Liver (tissue), 9 donors: Measurements from ENCODE around the gene SYT17. TPM values are rescaled to one million over a fixed set of nuclear protein-coding genes. Genes with fewer than 3 reads are reported as not detected.

Experiments
- DNase-seq: peaks from one replicate; pipeline ENCODE4 v3.0.0-alpha.2; 2017; ENCODE audit warnings: low spot score
- H3K27ac ChIP-seq, 2 donors: one replicate each; pipeline ENCODE4 v1.7.0; 2013; ENCODE audit warnings: inconsistent platforms in 2 of 2, low read length in 2 of 2, control low read depth in 1 of 2, low read depth in 1 of 2, mild to moderate bottlenecking in 1 of 2
- H3K27me3 ChIP-seq, 4 donors: one replicate each; pipeline versions ENCODE4 v1.6.1 to v1.7.0; 2013; ENCODE audit warnings: low read length in 3 of 4, inconsistent platforms in 1 of 4, mild to moderate bottlenecking in 1 of 4, moderate library complexity in 1 of 4; ENCODE audit not compliant: control insufficient read depth in 4 of 4, insufficient read depth in 4 of 4
- H3K36me3 ChIP-seq, 4 donors: one replicate each; pipeline versions ENCODE4 v1.6.1 to v1.7.0; 2013; ENCODE audit warnings: low read length in 3 of 4, mild to moderate bottlenecking in 3 of 4, low read depth in 1 of 4, moderate library complexity in 1 of 4; ENCODE audit not compliant: control insufficient read depth in 4 of 4, insufficient read depth in 3 of 4
- H3K4me1 ChIP-seq, 4 donors: one replicate each; pipeline versions ENCODE4 v1.6.1 to v1.7.0; 2013; ENCODE audit warnings: low read length in 3 of 4, mild to moderate bottlenecking in 3 of 4, moderate library complexity in 1 of 4; ENCODE audit not compliant: control insufficient read depth in 4 of 4, insufficient read depth in 4 of 4
- H3K4me3 ChIP-seq, 3 donors: one replicate each; pipeline versions ENCODE4 v1.6.1 to v1.7.0; 2013; ENCODE audit warnings: low read length in 3 of 3, control low read depth in 1 of 3, low read depth in 1 of 3, mild to moderate bottlenecking in 1 of 3
- H3K9ac ChIP-seq, 2 donors: one replicate each; pipeline ENCODE4 v1.7.0; 2013; ENCODE audit warnings: low read length in 2 of 2, mild to moderate bottlenecking in 2 of 2, moderate library complexity in 2 of 2, control low read depth in 1 of 2, low read depth in 1 of 2
- H3K9me3 ChIP-seq, 4 donors: one replicate each; pipeline versions ENCODE4 v1.6.1 to v1.7.0; 2013; ENCODE audit warnings: low read length in 3 of 4; ENCODE audit not compliant: control insufficient read depth in 4 of 4
- EGR1 ChIP-seq, 2 donors: IDR thresholded peaks; 2 replicates each; pipeline ENCODE4 v1.6.1; 2016 to 2018; ENCODE audit warnings: antibody characterized with exemption in 2 of 2, low read depth in 2 of 2
- FOXA1 ChIP-seq: IDR thresholded peaks from 2 replicates; pipeline ENCODE4 v1.6.1; 2016; ENCODE audit warnings: antibody characterized with exemption
- FOXA2 ChIP-seq: IDR thresholded peaks from 2 replicates; pipeline ENCODE4 v1.6.1; 2016; ENCODE audit warnings: antibody characterized with exemption
- GABPA ChIP-seq, 2 donors: IDR thresholded peaks in 1 of 2; conservative IDR thresholded peaks in 1 of 2; 2 replicates each; pipeline ENCODE4 v1.6.1; 2016; ENCODE audit warnings: antibody characterized with exemption in 2 of 2, mild to moderate bottlenecking in 1 of 2, moderate library complexity in 1 of 2
- HNF4A ChIP-seq, 2 donors: conservative IDR thresholded peaks; 2 replicates each; pipeline ENCODE4 v1.6.1; 2016; ENCODE audit warnings: antibody characterized with exemption in 2 of 2, mild to moderate bottlenecking in 2 of 2
- HNF4G ChIP-seq: IDR thresholded peaks from 2 replicates; pipeline ENCODE4 v1.6.1; 2016; ENCODE audit warnings: antibody characterized with exemption
- JUND ChIP-seq, 2 donors: IDR thresholded peaks; 2 replicates each; pipeline ENCODE4 v1.6.1; 2016; ENCODE audit warnings: antibody characterized with exemption in 2 of 2
- NR2F2 ChIP-seq: IDR thresholded peaks from 2 replicates; pipeline ENCODE4 v1.6.1; 2016; ENCODE audit warnings: antibody characterized with exemption
- RAD21 ChIP-seq, 2 donors: IDR thresholded peaks; 2 replicates each; pipeline ENCODE4 v1.6.1; 2016; ENCODE audit warnings: antibody characterized with exemption in 2 of 2, mild to moderate bottlenecking in 2 of 2
- RXRA ChIP-seq, 2 donors: IDR thresholded peaks; 2 replicates each; pipeline ENCODE4 v1.6.1; 2017 to 2018; ENCODE audit warnings: antibody characterized with exemption in 2 of 2, mild to moderate bottlenecking in 1 of 2
- SP1 ChIP-seq: IDR thresholded peaks from 2 replicates; pipeline ENCODE4 v1.6.1; 2018; ENCODE audit warnings: antibody characterized with exemption, mild to moderate bottlenecking
- TAF1 ChIP-seq: conservative IDR thresholded peaks from 2 replicates; pipeline ENCODE4 v1.6.1; 2016; ENCODE audit warnings: antibody characterized with exemption, mild to moderate bottlenecking
- YY1 ChIP-seq: IDR thresholded peaks from 2 replicates; pipeline ENCODE4 v1.6.1; 2016; ENCODE audit warnings: antibody characterized with exemption, mild to moderate bottlenecking
- WGBS: extraction: QIAGEN DNeasy Blood & Tissue Kit; methylation state at CpG from one replicate; pipeline ENCODE4 v1.1.7; 2013; 5-methylcytosine and 5-hydroxymethylcytosine counted together
- polyA plus RNA-seq, 2 donors: library from polyadenylated mRNA; stranded (reverse) in 1 of 2; unstranded in 1 of 2; fragments of 200-250 nt in 1 of 2; fragments of >200 nt in 1 of 2; fragmentation: Nextera tagmentation in 1 of 2; extraction: Ambion mirVana in 1 of 2; gene quantifications; one replicate each; pipeline versions ENCODE4 v1.2.1 to v1.2.3, GENCODE V29; 2013 to 2015
- total RNA-seq, 2 donors: library from RNA; depleted of rRNA; stranded (reverse); fragments of >200 nt; gene quantifications; one replicate each; pipeline ENCODE4 v1.2.3, GENCODE V29; 2014
- TF ChIP-seq, protein P1 (sequence below): IDR thresholded peaks from 2 replicates; pipeline ENCODE4 v1.6.1; 2016; ENCODE audit warnings: antibody characterized with exemption
- TF ChIP-seq, protein P2 (sequence below): IDR thresholded peaks from 2 replicates; pipeline ENCODE4 v1.6.1; 2016; ENCODE audit warnings: antibody characterized with exemption
- TF ChIP-seq, protein P3 (sequence below): IDR thresholded peaks from 2 replicates; pipeline ENCODE4 v1.6.1; 2016; ENCODE audit warnings: antibody characterized with exemption, mild to moderate bottlenecking
- TF ChIP-seq, protein P4 (sequence below): IDR thresholded peaks from 2 replicates; pipeline ENCODE4 v1.6.1; 2016; ENCODE audit warnings: antibody characterized with exemption
- TF ChIP-seq, protein P5 (sequence below): fragments of 150-350 bp; IDR thresholded peaks from 2 replicates; pipeline ENCODE4 v1.5.1; 2017; ENCODE audit warnings: improper control_type of control experiment, low read depth, low read length; ENCODE audit not compliant: missing input control
- donor health status: healthy.
- donor health status: healthy.
- donor health status: healthy.
- donor health status: healthy.
- donor health status: healthy.

Gene SYT17
- total and polyA plus RNA-seq, 4 donors = 2.5 to 7.7 (median 5.5) TPM

DNA sequence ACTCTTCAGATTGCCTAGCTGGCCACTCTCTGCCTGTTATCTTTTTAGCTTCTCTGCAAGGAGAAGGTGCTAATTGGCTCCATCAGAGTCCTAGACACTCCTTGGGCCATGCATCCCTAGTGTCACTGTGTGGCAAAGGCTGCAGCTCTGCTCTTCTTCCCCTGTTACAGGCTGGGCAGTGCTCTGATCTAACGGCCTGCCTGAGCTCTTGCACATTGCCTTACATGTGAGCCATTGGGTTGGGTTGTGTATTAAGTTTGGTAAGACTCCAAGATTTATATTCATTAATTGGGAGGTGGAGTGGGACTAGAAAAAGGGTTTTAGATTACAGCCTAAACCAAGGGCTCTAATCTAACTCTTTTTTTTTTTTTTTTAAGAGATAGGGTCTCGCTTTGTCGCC, 23.0 kb upstream of the SYT17 start:
- no peak for DNase-seq
- H3K36me3 ChIP-seq = no peaks in the 10 kb centered on the region
- no peak overlapping the region for H3K9ac ChIP-seq
- H3K4me1 ChIP-seq = no peaks in the 10 kb centered on the region
- no peaks in the 10 kb centered on the region for H3K27me3 ChIP-seq
- no peaks in the 10 kb centered on the region for H3K9me3 ChIP-seq
- no peak overlapping the region for H3K27ac ChIP-seq
- TF ChIP-seq YY1 = no peak
- TF ChIP-seq SP1 = no peak
- TF ChIP-seq, protein P1, sequence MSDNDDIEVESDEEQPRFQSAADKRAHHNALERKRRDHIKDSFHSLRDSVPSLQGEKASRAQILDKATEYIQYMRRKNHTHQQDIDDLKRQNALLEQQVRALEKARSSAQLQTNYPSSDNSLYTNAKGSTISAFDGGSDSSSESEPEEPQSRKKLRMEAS = no peak
- no peak overlapping the region for H3K4me3 ChIP-seq
- 80% methylated on average over 3 of the region's 3 CpGs for WGBS

DNA sequence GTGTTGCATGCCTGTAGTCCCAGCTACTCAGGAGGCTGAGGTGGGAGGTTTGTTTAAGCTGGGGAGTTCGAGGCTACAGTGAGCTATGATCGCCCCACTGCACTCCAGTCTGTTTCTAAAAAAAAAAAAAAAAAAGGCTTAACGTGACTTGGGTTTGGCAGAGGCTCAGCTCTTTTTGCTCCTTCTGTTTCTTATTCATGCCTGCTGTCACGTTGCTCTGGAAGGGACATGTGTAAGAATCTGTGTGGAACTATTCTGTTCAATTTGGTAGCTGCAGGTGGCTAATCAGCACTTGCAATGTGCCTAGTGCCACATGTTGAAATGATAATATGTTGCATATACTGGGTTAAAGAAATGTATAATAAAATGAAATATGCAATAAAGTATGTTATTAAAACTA, 20.9 kb upstream of the SYT17 start:
- no peak for DNase-seq
- Histone ChIP-seq H3K4me3 (no peak overlapping the region), H3K9me3 (no peaks in the 10 kb centered on the region), H3K36me3 (no peaks in the 10 kb centered on the region), H3K4me1 (no peaks in the 10 kb centered on the region), H3K27me3 (no peaks in the 10 kb centered on the region), H3K27ac (no peak overlapping the region), H3K9ac (no peak overlapping the region)
- WGBS = 75% methylated on average over 4 of the region's 4 CpGs
- TF ChIP-seq, protein P2, sequence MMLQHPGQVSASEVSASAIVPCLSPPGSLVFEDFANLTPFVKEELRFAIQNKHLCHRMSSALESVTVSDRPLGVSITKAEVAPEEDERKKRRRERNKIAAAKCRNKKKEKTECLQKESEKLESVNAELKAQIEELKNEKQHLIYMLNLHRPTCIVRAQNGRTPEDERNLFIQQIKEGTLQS = no peak
- TF ChIP-seq, protein P3, sequence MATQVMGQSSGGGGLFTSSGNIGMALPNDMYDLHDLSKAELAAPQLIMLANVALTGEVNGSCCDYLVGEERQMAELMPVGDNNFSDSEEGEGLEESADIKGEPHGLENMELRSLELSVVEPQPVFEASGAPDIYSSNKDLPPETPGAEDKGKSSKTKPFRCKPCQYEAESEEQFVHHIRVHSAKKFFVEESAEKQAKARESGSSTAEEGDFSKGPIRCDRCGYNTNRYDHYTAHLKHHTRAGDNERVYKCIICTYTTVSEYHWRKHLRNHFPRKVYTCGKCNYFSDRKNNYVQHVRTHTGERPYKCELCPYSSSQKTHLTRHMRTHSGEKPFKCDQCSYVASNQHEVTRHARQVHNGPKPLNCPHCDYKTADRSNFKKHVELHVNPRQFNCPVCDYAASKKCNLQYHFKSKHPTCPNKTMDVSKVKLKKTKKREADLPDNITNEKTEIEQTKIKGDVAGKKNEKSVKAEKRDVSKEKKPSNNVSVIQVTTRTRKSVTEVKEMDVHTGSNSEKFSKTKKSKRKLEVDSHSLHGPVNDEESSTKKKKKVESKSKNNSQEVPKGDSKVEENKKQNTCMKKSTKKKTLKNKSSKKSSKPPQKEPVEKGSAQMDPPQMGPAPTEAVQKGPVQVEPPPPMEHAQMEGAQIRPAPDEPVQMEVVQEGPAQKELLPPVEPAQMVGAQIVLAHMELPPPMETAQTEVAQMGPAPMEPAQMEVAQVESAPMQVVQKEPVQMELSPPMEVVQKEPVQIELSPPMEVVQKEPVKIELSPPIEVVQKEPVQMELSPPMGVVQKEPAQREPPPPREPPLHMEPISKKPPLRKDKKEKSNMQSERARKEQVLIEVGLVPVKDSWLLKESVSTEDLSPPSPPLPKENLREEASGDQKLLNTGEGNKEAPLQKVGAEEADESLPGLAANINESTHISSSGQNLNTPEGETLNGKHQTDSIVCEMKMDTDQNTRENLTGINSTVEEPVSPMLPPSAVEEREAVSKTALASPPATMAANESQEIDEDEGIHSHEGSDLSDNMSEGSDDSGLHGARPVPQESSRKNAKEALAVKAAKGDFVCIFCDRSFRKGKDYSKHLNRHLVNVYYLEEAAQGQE = no peak
- TF ChIP-seq YY1 = no peak
- no peak for TF ChIP-seq HNF4A (conservative IDR thresholded peaks at IDR 0.05)
- TF ChIP-seq SP1 = no peak
- TF ChIP-seq GABPA (IDR thresholded peaks at IDR 0.05 in 1 of 2, conservative IDR thresholded peaks at IDR 0.05 in 1 of 2) = no peak
- TF ChIP-seq, protein P1 = no peak
- TF ChIP-seq JUND (IDR thresholded peaks at IDR 0.05) = no peak
- TF ChIP-seq RXRA (IDR thresholded peaks at IDR 0.05) = no peak
- no peak for TF ChIP-seq RAD21 (IDR thresholded peaks at IDR 0.05)
- TF ChIP-seq TAF1 = no peak

DNA sequence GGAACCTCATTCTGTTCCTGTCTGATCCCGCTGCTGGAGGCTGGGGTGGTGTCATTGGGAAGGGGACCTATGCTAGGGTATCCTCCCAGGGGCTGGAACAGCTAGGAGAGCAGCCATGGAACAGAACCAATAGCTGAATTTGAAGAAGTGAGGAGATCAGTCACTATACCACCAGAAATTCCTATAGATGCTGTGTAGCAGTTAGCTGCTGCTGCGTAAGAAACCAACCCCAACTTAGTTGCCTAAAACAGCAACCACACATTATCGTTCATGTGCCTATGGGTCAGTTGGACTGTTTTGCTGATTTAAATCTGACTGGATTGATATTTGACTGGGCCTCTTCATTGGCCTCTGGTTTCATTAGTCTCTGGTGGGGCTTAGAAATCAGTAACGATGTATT, 20.4 kb upstream of the SYT17 start:
- H3K27me3 ChIP-seq = no peaks in the 10 kb centered on the region
- DNase-seq = no peak
- H3K9me3 ChIP-seq = no peaks in the 10 kb centered on the region
- TF ChIP-seq HNF4G (no peak), FOXA2 (no peak), FOXA1 (no peak), YY1 (no peak), GABPA (IDR thresholded peaks at IDR 0.05 in 1 of 2, conservative IDR thresholded peaks at IDR 0.05 in 1 of 2) (no peak), SP1 (no peak), EGR1 (IDR thresholded peaks at IDR 0.05; ENCODE audit: low read depth in 2 of 2) (no peak), NR2F2 (no peak)
- TF ChIP-seq, protein P2 = no peak
- TF ChIP-seq, protein P4, sequence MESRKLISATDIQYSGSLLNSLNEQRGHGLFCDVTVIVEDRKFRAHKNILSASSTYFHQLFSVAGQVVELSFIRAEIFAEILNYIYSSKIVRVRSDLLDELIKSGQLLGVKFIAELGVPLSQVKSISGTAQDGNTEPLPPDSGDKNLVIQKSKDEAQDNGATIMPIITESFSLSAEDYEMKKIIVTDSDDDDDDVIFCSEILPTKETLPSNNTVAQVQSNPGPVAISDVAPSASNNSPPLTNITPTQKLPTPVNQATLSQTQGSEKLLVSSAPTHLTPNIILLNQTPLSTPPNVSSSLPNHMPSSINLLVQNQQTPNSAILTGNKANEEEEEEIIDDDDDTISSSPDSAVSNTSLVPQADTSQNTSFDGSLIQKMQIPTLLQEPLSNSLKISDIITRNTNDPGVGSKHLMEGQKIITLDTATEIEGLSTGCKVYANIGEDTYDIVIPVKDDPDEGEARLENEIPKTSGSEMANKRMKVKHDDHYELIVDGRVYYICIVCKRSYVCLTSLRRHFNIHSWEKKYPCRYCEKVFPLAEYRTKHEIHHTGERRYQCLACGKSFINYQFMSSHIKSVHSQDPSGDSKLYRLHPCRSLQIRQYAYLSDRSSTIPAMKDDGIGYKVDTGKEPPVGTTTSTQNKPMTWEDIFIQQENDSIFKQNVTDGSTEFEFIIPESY = no peak
- TF ChIP-seq, protein P1 = no peak
- TF ChIP-seq, protein P5, sequence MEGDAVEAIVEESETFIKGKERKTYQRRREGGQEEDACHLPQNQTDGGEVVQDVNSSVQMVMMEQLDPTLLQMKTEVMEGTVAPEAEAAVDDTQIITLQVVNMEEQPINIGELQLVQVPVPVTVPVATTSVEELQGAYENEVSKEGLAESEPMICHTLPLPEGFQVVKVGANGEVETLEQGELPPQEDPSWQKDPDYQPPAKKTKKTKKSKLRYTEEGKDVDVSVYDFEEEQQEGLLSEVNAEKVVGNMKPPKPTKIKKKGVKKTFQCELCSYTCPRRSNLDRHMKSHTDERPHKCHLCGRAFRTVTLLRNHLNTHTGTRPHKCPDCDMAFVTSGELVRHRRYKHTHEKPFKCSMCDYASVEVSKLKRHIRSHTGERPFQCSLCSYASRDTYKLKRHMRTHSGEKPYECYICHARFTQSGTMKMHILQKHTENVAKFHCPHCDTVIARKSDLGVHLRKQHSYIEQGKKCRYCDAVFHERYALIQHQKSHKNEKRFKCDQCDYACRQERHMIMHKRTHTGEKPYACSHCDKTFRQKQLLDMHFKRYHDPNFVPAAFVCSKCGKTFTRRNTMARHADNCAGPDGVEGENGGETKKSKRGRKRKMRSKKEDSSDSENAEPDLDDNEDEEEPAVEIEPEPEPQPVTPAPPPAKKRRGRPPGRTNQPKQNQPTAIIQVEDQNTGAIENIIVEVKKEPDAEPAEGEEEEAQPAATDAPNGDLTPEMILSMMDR = no peak
- H3K4me1 ChIP-seq = no peaks in the 10 kb centered on the region
- no peaks in the 10 kb centered on the region for H3K36me3 ChIP-seq
- no peak overlapping the region for H3K9ac ChIP-seq
- no peak overlapping the region for H3K4me3 ChIP-seq
- H3K27ac ChIP-seq = no peak overlapping the region
- WGBS = 98% methylated on average over 4 of the region's 4 CpGs
